Fibroblast of villous mesenchyme (primary cell): ENCODE data around the gene CLDN19. TPM values are rescaled to one million over a fixed set of nuclear protein-coding genes. Genes with fewer than 3 reads are reported as not detected.

Source experiments
- DNase-seq: peaks from one replicate; pipeline ENCODE4 v3.0.0-alpha.2; 2010; ENCODE audit warnings: low read depth
- H3K4me3 ChIP-seq: 2 replicates; pipeline ENCODE4 v1.5.1; 2011; ENCODE audit warnings: low read depth, mild to moderate bottlenecking, low read length
- total RNA-seq: library from RNA; depleted of rRNA; stranded (reverse); fragments of >200 nt; gene quantifications from 2 replicates; pipeline ENCODE4 v1.2.3, GENCODE V29; 2012
- TF ChIP-seq, protein P1 (sequence below): IDR thresholded peaks from 2 replicates; pipeline ENCODE4 v1.5.1; 2012; ENCODE audit warnings: low read depth, mild to moderate bottlenecking, low read length; ENCODE audit not compliant: insufficient read depth

Gene CLDN19
- total RNA-seq, 1 donor: not detected

- TF ChIP-seq, protein P1, sequence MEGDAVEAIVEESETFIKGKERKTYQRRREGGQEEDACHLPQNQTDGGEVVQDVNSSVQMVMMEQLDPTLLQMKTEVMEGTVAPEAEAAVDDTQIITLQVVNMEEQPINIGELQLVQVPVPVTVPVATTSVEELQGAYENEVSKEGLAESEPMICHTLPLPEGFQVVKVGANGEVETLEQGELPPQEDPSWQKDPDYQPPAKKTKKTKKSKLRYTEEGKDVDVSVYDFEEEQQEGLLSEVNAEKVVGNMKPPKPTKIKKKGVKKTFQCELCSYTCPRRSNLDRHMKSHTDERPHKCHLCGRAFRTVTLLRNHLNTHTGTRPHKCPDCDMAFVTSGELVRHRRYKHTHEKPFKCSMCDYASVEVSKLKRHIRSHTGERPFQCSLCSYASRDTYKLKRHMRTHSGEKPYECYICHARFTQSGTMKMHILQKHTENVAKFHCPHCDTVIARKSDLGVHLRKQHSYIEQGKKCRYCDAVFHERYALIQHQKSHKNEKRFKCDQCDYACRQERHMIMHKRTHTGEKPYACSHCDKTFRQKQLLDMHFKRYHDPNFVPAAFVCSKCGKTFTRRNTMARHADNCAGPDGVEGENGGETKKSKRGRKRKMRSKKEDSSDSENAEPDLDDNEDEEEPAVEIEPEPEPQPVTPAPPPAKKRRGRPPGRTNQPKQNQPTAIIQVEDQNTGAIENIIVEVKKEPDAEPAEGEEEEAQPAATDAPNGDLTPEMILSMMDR: no peak
- no peak overlapping the region for H3K4me3 ChIP-seq
- no peak for DNase-seq
Observed at GRCh38 chr1:42703888-42704464, 36.1 kb downstream of the CLDN19 start.

GRCh38 chr1:42700006-42700405 is 40.0 kb downstream of the CLDN19 start:
- DNase-seq: no peak

DNA sequence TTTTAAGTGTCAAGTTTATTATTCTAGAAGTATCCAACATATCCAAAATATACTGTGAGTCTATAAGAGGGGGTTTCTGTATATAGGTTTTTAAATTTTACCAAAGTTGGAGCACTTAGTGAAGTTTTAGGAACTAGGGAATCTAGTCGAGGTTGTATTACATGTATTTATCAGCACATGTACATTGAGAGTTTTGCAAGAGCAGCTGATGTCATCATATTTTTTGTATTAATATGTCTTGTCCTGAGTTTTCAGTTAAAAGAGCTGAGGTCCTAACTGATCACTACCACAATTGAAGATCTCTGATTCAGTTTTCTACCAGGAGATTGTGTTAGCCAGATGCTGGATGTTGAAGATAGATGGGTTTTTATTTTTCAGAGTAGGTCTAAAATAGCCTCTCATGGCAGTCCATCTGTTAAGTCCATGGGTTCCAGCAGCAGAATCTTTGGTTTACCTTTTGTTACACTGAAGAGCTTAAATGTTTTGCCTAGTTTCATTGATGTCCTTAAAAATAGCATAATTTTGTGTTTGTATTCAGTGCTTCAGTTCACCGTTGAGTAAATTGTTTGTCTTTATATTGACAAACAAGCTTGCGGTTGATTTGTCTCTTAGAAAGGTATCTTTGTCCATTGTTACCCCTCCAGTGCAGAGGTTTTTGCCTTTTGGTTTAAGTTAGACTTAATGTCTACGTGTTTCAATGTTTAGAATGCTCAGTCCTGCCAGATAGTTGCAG is 41.8 kb downstream of the CLDN19 start:
- no peak overlapping the region for H3K4me3 ChIP-seq
- DNase-seq: no peak
- TF ChIP-seq, protein P1: no peak

More at GRCh38 chr1:42700006-42700405, 40.0 kb downstream of the CLDN19 start:
- TF ChIP-seq, protein P1: no peak
- no peak overlapping the region for H3K4me3 ChIP-seq

DNA sequence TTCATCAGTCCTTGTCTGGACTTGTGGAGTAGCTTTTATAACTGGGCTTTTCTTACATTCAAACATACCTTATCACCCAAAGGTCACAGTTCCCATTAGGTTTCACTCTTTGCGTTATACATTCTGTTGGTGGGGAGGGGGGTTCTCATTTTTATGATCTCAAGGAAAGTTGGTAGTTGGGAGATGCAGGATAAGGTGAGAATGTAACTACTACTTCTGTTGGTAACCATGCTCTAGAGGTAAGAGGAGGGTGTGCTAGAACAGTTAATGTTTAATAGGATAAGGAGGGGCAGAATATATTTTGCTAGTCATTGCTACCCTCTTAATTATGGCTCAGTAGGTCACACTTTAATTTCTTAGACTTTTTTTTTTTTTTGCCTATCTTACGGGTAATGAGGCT is 47.1 kb downstream of the CLDN19 start:
- H3K4me3 ChIP-seq: no peak overlapping the region
- TF ChIP-seq, protein P1: no peak
- no peak for DNase-seq

DNA sequence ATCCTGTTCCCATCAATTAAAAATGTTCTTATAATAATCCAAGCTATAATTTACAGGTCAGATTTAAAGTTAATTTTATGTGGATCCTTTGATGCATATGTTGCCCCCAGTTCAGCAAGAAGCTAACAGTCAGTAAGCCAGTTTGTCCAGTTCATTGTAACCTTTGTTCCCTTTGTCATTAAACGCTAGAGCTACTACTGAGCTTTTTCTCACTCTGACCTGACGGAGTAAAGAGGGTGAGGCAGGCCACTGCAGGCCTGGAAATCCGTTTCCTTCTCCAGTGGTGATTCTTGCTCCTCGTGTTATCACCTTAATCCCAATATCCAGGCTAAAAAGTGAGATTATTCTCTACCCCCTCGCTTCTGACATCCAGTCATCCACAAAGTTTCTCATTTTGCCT is 47.6 kb downstream of the CLDN19 start:
- TF ChIP-seq, protein P1: no peak
- DNase-seq: no peak
- no peak overlapping the region for H3K4me3 ChIP-seq

DNA sequence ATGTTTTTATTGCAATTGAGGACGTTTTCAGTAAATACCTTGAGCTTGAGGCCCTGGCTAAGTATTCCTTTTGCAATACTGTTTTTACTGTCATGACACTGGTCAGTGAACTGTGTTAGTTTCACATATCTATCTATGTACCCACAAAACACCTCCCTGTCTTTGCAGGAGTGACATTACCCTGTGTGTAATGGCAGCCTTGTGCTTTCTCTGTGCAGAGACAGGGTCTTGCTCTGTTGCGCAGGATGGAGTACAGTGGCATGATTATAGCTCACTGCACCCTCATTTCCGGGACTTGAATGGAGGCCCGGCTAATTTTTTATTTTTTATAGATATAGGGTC is 48.9 kb downstream of the CLDN19 start:
- no peak for DNase-seq
- no peak overlapping the region for H3K4me3 ChIP-seq
- TF ChIP-seq, protein P1: no peak
